Mucosa of gallbladder (tissue), 1 donor: ENCODE results near the gene ITIH3. TPM values are rescaled to one million over a fixed set of nuclear protein-coding genes. Genes with fewer than 3 reads are reported as not detected.

Experiments used
- DNase-seq: peaks from one replicate; pipeline ENCODE4 v3.0.0-alpha.2; 2020; ENCODE audit warnings: low spot score
- total RNA-seq: library from RNA; stranded (reverse); gene quantifications from one replicate; pipeline ENCODE4 v1.2.1, GENCODE V29; 2021
- donor health status: DM: no; HTN: no; CAD: no.

ITIH3 gene
- total RNA-seq, 1 donor from 2014 or later: 2.0 TPM

DNA sequence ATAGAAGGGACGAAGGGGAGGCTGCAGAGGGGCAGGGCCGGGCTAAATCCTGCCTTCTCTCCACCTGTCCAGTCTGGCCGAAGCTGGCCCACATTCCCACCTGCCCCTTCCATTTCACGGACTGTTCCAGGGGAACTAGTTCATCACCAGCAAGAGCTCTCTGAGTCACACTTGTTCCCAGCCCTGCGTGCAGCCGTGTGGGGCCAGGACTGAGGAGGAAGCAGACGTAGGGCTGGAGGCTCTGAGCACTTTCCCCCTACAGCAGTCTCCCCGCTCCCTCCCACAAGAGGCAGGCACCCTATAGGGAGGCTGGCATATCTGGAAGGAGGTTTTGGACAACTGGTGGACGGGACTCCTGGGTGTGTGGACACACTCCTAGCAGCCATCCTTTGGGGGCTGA lies 32.8 kb downstream of the ITIH3 start:
- DNase-seq: no peak

GRCh38 chr3:52827866-52828376 lies 33.3 kb downstream of the ITIH3 start:
- DNase-seq: peak; percentile 14

DNA sequence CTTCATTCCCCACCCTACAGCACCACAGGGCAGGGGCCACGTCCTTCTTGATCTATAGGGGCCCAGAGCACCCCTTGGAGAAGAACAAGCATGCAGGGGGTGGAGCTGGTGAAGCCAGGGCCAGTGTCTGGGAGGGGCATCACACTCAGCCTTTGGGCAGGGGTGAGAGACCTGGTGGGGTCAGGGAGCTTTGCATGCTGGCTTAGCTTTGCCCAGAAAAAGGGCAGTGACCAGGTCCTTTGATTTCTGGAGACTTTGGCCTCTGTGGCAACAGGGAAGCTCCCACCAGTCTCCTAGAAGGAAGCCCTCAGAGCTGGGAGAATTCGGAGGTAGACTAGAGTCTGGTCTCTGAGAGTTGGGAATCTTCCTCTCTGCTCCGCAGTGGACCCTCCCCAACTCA lies 34.9 kb downstream of the ITIH3 start:
- DNase-seq: no peak

DNA sequence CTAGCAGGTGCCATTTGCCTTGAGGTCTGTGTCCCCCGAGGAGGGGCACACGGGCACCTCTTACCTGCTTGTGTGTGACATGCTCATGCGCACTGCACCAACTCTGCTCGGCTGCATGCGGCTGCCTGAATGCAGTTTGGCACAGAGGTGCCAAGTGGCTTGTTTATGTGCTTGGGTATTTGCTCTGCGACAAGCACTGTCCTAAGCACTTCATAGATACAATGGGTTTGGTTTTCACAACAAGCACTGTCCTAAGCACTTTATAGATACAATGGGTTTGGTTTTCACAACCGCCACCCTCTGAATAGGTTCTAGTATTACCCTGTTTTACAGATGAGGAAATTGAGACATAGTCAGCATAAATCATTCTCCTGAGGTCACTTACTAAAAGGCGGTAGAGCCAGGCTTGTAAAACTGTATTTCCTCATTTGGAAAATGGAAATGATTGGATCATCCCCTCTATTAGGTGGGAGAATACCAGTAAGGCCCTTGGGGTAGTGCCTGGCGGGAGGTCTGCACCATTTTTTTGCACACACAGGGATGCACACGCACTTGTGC lies 35.4 kb downstream of the ITIH3 start:
- DNase-seq: no peak

DNA sequence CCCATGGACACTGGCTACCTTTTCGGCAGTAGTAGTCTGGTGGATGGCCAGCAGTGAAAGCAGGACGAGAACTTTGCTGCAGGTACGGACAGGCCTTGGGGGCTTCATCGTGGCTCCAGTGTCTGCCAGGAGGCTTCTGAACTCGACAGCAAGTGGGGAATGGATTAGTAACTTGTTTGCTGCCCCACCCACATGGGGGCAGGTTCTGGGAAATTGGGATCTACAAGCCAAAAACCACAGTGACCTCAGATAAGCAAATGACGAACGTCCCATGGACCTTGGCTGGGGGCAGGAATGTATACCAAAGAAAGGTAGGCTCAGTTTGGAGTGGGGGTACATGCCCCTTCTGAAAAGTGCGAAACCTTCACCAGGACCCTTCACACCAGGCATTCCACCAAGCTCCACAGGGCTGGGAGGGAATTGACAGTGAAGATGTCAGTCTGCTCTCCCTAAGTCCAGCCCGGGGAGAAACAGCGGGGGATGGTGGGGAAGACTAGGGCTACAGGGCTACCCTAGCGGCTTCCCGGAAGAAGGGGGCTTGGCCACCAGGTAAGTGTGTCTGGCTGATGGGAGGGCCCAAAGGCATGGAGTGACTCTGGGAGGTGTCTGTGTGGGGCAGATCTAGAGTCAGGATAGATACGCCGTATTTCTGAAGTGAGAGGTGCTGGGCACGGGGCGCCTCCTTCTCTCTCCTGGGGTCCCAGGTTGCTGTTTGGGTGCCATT lies 36.1 kb downstream of the ITIH3 start, which contains the start of gene ITIH4:
Gene ITIH4, minus strand, starts transcription at position 138 of the 724 bp plus-strand sequence. Its CDS starts 30 bp downstream, at position 108.
- no peak for DNase-seq

- peak; percentile 54 for DNase-seq
Measured at GRCh38 chr3:52831500-52832301, 37.1 kb downstream of the ITIH3 start.

DNA sequence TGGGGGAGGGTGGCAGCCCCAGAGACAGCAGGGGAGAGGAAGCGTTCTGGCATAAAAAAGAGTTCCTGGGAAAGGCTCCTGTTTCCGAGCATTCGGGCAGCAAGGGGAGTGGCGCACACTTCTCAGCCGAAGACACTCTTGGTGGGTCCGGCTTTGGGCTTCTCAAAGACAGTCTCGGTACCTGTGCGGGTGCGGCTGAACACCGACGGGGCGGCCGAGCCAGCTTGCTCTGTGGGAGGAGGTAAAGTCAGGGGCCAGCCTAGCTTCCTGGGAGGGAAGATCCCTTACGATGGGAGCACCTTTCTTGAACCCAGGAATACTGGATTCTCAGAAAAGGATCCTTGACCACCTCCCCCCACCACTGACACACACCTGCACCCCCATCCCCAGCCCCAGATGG lies 38.6 kb downstream of the ITIH3 start:
- no peak for DNase-seq

DNA sequence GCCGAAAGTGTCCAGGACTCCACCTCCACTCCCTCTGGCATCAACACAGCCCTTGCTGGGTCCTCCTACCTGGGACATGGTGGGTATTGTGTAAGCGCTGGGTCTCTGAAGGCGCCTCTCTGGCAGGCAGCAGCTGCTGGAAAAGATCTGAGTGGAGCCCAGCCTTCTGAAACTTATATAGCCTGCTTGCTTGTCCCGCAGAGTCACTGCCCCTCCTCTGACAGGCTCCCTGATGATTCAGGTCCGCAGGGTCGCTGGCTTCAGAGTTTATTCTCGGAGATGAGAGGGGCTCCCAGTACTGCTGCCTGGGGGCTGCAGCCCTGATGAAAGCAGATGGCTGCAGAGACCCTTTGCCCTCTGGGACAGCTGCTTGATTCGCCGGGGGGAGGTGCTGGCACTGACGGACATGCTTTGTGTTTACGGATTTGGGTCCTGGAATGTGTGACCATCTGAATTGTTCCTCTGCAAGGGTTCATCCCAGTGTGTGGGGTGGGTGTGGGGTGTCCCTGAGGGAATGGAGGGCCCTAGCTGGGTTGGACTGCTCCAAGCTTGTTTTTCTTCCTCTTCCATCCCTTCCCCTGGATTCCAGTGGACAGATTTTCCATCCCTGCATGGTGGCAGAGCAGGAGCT lies 40.4 kb downstream of the ITIH3 start, which contains the start of gene MUSTN1:
Gene MUSTN1, minus strand, starts transcription at position 149 of the 631 bp plus-strand sequence. Its CDS starts 71 bp downstream, at position 78.
- no peak for DNase-seq

DNA sequence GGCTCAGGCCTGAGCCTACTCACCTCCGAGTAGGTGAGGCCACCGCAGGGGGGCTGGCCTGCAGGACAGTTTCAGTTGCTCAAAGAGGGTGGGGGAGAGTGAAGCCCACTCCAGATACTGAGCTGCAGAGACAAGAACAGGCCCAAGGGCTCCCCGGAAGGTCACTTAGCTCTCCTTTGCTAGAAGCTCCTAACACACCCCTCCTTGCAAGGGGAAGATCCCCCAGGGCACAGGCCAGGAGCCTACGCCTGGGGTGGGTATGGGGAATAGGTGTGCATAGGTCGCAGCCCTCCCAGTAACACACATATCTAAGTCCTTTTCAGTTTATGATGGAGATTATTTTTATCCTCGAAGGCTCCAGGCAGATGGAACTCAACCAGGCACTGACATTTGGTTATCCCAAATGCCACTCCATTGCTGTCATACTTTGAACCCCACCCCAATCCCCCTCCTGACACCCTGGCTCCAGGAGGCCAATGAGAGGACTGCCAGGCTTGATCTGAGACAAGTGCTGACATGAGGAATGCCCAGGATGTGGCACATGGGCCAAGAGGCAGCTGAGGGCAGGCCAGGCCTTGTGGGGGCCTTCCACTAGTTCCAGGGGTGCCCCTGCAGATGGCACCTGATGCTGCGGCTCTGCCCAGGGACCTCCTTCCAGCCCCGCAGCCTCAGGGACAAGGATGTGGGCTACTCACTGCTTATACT lies 41.3 kb downstream of the ITIH3 start:
- no peak for DNase-seq

DNA sequence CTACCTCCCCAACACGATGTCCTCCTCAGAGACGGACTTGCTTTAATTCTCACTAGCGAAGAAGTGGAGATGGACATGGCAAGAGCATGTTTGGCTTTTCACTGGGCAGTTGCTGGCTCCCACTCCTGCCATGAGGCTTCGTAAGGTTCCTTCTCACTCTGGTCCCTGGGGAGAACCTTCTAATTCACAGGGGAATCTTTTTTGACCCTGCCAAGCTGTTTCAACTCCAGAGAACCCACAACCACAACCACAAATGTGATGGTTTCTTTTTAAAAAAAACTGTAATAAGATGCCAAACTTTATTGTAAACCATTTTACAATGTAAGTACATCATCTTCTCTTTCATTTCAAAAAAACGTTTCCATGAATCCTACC lies 41.9 kb downstream of the ITIH3 start:
- DNase-seq: no peak

- DNase-seq: no peak
Measured at GRCh38 chr3:52836986-52837385, 42.4 kb downstream of the ITIH3 start.

GRCh38 chr3:52838561-52839267 lies 44.1 kb downstream of the ITIH3 start:
- DNase-seq: no peak

DNA sequence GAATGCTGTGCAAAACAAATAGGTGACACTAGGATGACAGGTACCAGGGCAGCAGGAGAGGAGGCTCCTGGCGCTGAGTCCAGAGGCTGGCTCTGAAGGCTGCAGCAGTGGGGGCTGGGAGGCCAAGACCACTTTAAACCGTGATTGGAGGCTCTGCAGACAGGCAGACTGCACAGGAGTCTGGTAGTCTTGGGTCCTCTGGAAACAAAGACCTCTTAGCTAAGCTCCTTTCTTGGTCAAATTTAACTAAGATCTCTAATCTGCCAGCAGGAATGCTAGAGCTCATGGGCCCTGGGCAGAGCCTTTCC lies 44.6 kb downstream of the ITIH3 start:
- no peak for DNase-seq

DNA sequence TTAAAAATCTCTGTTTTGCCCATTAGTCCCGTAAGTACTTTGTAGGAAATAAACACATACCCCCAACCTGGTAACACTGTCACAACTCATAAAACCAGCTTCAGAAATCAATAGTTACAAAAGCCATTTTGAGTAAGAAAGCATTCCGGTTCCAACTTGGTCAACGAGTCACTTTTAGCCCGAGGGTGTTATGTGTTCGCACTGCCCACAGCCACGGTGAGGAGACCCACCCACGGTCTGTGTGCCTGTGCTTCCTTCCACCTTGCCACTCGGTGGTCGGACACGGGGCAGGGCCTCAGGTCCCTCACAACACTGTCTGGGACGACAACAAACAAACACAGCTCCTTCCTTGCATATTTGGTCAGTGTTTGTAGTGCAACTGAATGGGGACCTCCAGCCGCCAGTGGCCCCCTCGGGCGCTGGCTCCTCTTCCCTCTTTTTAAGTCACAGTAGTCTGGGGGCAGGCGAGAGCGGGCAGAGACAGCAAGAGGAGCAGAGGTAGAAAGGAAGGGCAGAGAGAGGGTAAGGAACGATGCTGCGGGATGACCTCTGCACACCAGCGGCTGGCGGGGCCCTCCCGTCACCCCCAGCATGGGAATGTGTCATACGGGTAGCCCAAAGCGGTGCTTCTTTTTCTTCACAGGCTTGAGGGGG lies 45.4 kb downstream of the ITIH3 start:
- DNase-seq: no peak

DNA sequence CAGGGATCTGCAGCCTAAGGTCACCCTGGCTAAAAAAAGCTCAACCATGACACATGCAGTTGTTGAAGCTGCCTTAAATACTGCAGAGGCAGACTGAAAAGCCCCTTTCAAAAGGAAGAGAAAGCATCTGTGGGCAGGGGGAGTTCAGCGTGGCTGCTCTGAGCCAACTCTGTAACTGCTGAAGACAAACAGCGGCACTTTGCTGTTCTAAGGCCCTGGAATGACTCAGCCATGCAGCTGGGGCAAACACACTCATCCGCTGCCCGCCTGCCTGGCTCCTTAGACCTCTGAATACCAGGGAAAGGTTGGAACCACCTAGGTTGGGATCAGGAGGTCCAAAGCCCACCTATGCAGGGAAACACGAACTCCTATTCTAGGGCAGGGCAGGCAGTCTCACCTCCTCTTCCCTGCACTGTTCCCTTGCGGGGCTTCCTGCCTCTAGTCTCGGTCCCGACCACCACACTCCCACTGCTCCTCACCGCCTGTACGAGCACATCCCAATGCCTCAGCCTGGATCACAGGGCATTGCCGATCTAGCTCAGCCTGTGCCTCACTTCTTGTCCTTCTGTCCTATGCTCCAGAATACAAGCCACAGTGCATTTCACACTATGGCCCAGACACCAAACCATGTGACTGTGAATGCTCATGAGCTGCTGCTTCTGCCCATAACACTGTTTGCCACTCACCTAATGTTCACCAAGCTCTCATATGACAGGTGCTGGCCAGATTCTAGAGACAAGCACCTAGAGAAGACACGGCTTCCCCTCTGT lies 46.8 kb downstream of the ITIH3 start:
- DNase-seq: no peak

DNA sequence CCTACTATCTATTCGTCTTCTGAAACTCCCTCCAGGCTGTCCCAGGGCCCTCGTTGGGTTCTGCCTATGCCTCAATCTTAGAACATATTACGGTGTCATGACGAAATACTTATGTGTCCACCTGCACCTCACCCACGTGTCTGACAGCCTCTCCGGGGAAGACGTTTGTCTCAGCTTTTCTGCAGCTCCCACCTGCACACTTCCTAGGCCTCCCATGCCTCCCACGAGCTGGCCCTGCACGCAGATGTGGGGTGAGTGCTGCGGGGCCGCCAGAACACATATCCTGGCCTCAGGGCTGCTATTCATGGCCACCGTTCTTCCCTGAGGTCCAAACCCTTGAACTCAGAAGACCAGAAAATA lies 47.4 kb downstream of the ITIH3 start:
- DNase-seq: no peak

DNA sequence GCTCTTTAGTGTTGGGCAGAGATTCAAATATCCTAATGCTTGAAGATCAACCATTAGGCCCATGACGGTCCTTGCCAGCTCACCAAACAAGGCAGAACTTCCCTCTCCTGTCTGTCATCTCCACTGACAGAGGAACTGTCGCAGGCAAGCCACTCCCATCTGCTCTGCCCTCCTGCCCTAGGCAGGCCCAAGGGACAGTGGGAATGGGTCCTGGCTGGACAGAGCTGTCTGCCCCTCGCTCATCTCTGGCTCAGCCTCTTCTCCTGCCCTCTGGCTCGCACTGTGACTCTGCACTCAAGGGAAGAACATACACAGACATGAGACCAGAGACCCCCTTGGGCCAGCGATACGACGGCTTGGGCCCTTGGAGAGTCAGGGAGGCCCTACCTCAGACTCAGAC lies 47.8 kb downstream of the ITIH3 start:
- DNase-seq: no peak

DNA sequence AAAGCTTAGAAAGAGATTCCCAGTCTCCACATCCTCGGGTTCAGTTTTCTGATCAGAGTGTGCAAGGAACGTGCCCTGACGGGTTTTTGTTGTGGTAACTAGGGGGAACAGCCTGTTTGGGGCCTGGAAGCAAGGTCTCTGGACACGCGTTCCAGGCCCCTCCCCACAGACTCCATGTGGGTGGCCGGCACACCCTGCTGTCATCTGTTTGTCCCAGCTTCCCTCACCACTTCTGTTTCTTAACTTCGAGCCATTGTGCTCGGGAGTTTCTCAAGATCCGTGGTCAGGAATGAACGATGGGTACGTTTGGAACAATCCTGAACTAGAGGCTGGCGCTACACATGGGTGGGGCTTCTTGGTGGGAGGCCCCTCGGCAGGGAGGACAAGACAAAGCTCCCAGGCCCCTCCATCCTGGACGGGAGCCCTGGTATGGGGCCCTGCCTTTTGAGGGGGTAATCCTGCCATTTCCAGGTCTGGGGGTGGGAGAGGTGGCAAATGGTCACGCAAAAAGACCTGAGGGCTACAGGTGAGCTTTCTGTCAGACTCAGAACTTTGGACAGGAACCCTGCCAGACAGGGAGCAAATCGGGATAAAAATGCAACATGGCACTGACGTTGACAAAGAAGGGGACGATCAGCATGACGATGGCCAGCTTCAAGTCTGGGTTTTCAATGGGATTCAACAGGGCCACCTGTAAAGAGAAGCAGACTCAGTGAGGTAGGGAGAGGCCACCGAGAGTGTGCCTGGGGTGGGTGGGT lies 48.7 kb downstream of the ITIH3 start:
- no peak for DNase-seq

DNA sequence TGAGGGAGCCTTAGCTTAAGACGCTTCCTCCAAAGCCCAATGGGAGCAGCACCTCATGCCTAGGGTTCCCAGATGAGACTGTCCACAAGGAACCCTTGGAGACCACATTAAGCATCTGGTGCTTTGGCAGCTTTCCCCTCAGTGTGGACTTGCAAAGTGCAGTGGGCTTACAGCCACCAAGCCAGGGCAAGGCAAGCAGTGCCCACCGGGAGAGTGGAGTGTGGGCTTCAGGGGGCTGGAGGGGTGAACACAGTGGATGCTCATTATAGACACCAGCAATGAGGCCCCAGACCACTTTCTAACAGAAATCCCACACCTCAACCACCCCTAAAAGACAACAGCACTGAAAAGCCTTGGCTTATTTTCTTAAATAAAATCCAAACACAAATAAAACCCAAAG lies 49.3 kb downstream of the ITIH3 start:
- DNase-seq: no peak
